GM23248 (cell line): Measurements from ENCODE around the gene RAE1.

Experiments used
- EZH2 ChIP-seq: fragments of 200-600 bp; sonication (generic); IDR thresholded peaks from 2 replicates; pipeline ENCODE4 v1.6.1; 2018; ENCODE audit warnings: antibody characterized with exemption, mild to moderate bottlenecking; ENCODE audit not compliant: insufficient read depth, poor library complexity, severe bottlenecking
- EZH2phosphoT487 ChIP-seq: fragments of 200-600 bp; sonication (generic); IDR thresholded peaks from 2 replicates; pipeline ENCODE4 v1.6.1; 2018; ENCODE audit warnings: antibody characterized with exemption, moderate library complexity, mild to moderate bottlenecking, low read depth; ENCODE audit not compliant: insufficient read depth

- TF ChIP-seq EZH2: no peak
- TF ChIP-seq EZH2phosphoT487: no peak
Observed at GRCh38 chr20:57425150-57426013, 74.3 kb downstream of the RAE1 start.
